Endothelial cell of umbilical vein (primary cell): Measurements from ENCODE around the gene MAGI1. TPM values are rescaled to one million over a fixed set of nuclear protein-coding genes. Genes with fewer than 3 reads are reported as not detected.

Source experiments
- BruUV-seq: library from RNA; stranded (reverse); fragments of 400-500 nt; replicated peaks from 2 replicates; lab custom pipeline; 2021; lab: Mats Ljungman, UMichigan
- CTCF ChIA-PET: fragments of 300-600, 350-600 bp; sonication (Branson Sonifier 250); formaldehyde crosslinking; loops from one replicate; lab custom pipeline; 2021; ENCODE audit warnings: antibody characterized with exemption, inconsistent platforms; lab: Charles Lee
- POLR2A ChIA-PET: fragments of 300-600, 350-600 bp; sonication (Branson Sonifier 250); formaldehyde crosslinking; loops from one replicate; lab custom pipeline; 2021; ENCODE audit warnings: antibody characterized with exemption, inconsistent platforms; lab: Charles Lee
- DNase-seq: peaks from one replicate; pipeline ENCODE4 v3.0.0-alpha.2; 2011; ENCODE audit warnings: low read depth, low spot score
- FAIRE-seq: peaks from 2 replicates; lab custom pipeline; 2011; peaks lifted over from hg19 to GRCh38; lab: Jason Lieb, UNC
- H2AFZ ChIP-seq: 2 replicates; pipeline ENCODE4 v1.6.0; 2012; ENCODE audit warnings: low read depth, low read length, control low read depth, inconsistent platforms
- H3K27ac ChIP-seq: 2 replicates; pipeline ENCODE4 v1.5.1; 2011; ENCODE audit warnings: low read depth, mild to moderate bottlenecking, control low read depth, low read length, moderate library complexity; ENCODE audit not compliant: insufficient read depth
- H3K27me3 ChIP-seq, 2 experiments: 2 replicates each; pipeline versions ENCODE4 v1.6.0 to v1.6.1; 2011; ENCODE audit warnings: low read length in 2 of 2, mixed read lengths in 1 of 2; ENCODE audit not compliant: control insufficient read depth in 2 of 2, insufficient read depth in 2 of 2
- H3K36me3 ChIP-seq, 2 experiments: 2 replicates in 1 of 2; 3 replicates in 1 of 2; pipeline ENCODE4 v1.5.1; 2011; ENCODE audit warnings: low read length in 2 of 2, mild to moderate bottlenecking in 1 of 2, moderate library complexity in 1 of 2; ENCODE audit not compliant: control insufficient read depth in 2 of 2, insufficient read depth in 2 of 2; ENCODE audit errors: extremely low read depth in 1 of 2
- H3K4me1 ChIP-seq: 3 replicates; pipeline ENCODE4 v1.5.1; 2011; ENCODE audit warnings: mild to moderate bottlenecking, low read length; ENCODE audit not compliant: control insufficient read depth, insufficient read depth; ENCODE audit errors: extremely low read depth
- H3K4me2 ChIP-seq: 2 replicates; pipeline ENCODE4 v1.6.1; 2011; ENCODE audit warnings: low read length, control low read depth, mixed read lengths; ENCODE audit not compliant: insufficient read depth
- H3K4me3 ChIP-seq, 3 experiments: fragments of 200-600 bp in 1 of 3; sonication (generic), shearing (Covaris generic) in 1 of 3; replicated peaks in 1 of 3; 2 replicates each; pipeline ENCODE4 v1.5.1; 2011 to 2016; ENCODE audit warnings: control low read depth in 3 of 3, low read length in 3 of 3, mild to moderate bottlenecking in 2 of 3, inconsistent platforms in 1 of 3, low read depth in 1 of 3, moderate library complexity in 1 of 3; ENCODE audit not compliant: insufficient read depth in 1 of 3
- H3K79me2 ChIP-seq: 2 replicates; pipeline ENCODE4 v1.6.0; 2012; ENCODE audit warnings: low read length, inconsistent platforms; ENCODE audit not compliant: control insufficient read depth, insufficient read depth
- H3K9ac ChIP-seq: replicated peaks from 2 replicates; pipeline ENCODE3; 2011; ENCODE audit warnings: low read length, control low read depth; ENCODE audit not compliant: insufficient read depth; ENCODE audit errors: extremely low read depth
- H3K9me1 ChIP-seq: replicated peaks from 3 replicates; pipeline ENCODE4 v1.6.0; 2011; ENCODE audit warnings: mild to moderate bottlenecking, low read length; ENCODE audit not compliant: control insufficient read depth, insufficient read depth; ENCODE audit errors: extremely low read depth
- H3K9me3 ChIP-seq: replicated peaks from 2 replicates; pipeline ENCODE4 v1.5.1; 2012; ENCODE audit warnings: low read length, inconsistent platforms; ENCODE audit not compliant: control insufficient read depth, insufficient read depth
- H4K20me1 ChIP-seq: replicated peaks from 2 replicates; pipeline ENCODE3; 2011; ENCODE audit warnings: mild to moderate bottlenecking, low read length; ENCODE audit not compliant: control insufficient read depth, insufficient read depth; ENCODE audit errors: extremely low read depth
- CTCF ChIP-seq, 2 donors: IDR thresholded peaks; 1 replicate in 1 of 2; 2 replicates in 1 of 2; pipeline ENCODE4 v1.5.1; 2011; ENCODE audit warnings: low read length in 2 of 2, mild to moderate bottlenecking in 2 of 2, moderate library complexity in 2 of 2, control low read depth in 1 of 2, inconsistent platforms in 1 of 2, low read depth in 1 of 2; ENCODE audit not compliant: insufficient read depth in 1 of 2; ENCODE audit errors: extremely low read depth in 1 of 2
- EZH2 ChIP-seq: IDR thresholded peaks from 2 replicates; pipeline ENCODE4 v1.6.1; 2012; ENCODE audit warnings: borderline replicate concordance, low read depth, mild to moderate bottlenecking, moderate library complexity, low read length, inconsistent platforms; ENCODE audit not compliant: severe bottlenecking
- FOS ChIP-seq: IDR thresholded peaks from 2 replicates; pipeline ENCODE4 v1.6.1; 2011; ENCODE audit warnings: mild to moderate bottlenecking, low read length, moderate library complexity, borderline replicate concordance; ENCODE audit not compliant: insufficient read depth
- GATA2 ChIP-seq: IDR thresholded peaks from 2 replicates; pipeline ENCODE4 v1.7.0; 2011; ENCODE audit warnings: low read depth, mild to moderate bottlenecking, moderate library complexity, mixed read lengths, low read length; ENCODE audit not compliant: insufficient read length, insufficient read depth
- JUN ChIP-seq: IDR thresholded peaks from 2 replicates; pipeline ENCODE4 v1.6.1; 2011; ENCODE audit warnings: borderline replicate concordance, low read depth; ENCODE audit not compliant: insufficient read length, insufficient read depth
- MAX ChIP-seq: IDR thresholded peaks from 2 replicates; pipeline ENCODE4 v1.6.1; 2011; ENCODE audit not compliant: insufficient read depth, insufficient read length
- MYC ChIP-seq: IDR thresholded peaks from one replicate; pipeline ENCODE4 v1.6.1; 2011; ENCODE audit warnings: mild to moderate bottlenecking, low read depth, low read length
- POLR2A ChIP-seq: IDR thresholded peaks from 2 replicates; pipeline ENCODE4 v1.6.1; 2012; ENCODE audit warnings: low read depth, mild to moderate bottlenecking, control low read depth, low read length
- POLR2AphosphoS5 ChIP-seq: IDR thresholded peaks from 2 replicates; pipeline ENCODE4 v1.6.1; 2012; ENCODE audit warnings: low read depth, mild to moderate bottlenecking, control low read depth, low read length, moderate library complexity; ENCODE audit not compliant: insufficient read depth
- dilution Hi-C: fragments of 300-500 bp; cut with MboI; formaldehyde crosslinking; loops from one replicate; pipeline ENCODE4 v1.15.0; 2019; ENCODE audit warnings: low sequenced_read_pairs; ENCODE audit not compliant: extremely low pct_ligation_motif_present
- intact Hi-C: fragments of 100-400 bp; cut with micrococcal nuclease; formaldehyde crosslinking; loops from one replicate; pipeline ENCODE4 v1.10.0; 2022
- polyA plus RNA-seq, 4 experiments: library from polyadenylated mRNA; depleted of rRNA in 3 of 4; stranded (reverse) in 3 of 4; unstranded in 1 of 4; fragments of >200 nt; gene quantifications; 2 replicates each; pipeline versions ENCODE4 v1.2.1 to v1.2.3, GENCODE V29; 2011 to 2012; ENCODE audit warnings: missing spikeins in 1 of 4
- total RNA-seq: library from RNA; stranded (reverse); gene quantifications from 2 replicates; pipeline ENCODE4 v1.2.3, GENCODE V29; 2021

Gene MAGI1
- total and polyA plus RNA-seq, 2 donors (not counting 3 experiments of a cell fraction or from before 2014, with no cell fraction given): 10.1 to 47.9 TPM

- Histone ChIP-seq H3K27me3 (no peaks in the 10 kb centered on the region), H3K9ac (no peak overlapping the region), H3K36me3 (no peaks in the 10 kb centered on the region), H3K9me3 (no peaks in the 10 kb centered on the region), H3K4me3 (no peak overlapping the region), H3K79me2 (no peaks in the 10 kb centered on the region), H3K4me1 (no peaks in the 10 kb centered on the region), H3K27ac (no peak overlapping the region), H4K20me1 (no peaks in the 10 kb centered on the region), H3K9me1 (no peaks in the 10 kb centered on the region), H2AFZ (no peak overlapping the region), H3K4me2 (no peak overlapping the region)
- ChIA-PET POLR2A (no interaction called here), CTCF (interaction anchor here (1.1 to 1.5 kb wide), 3 partner anchors 14 to 277 kb away, joined by 3 to 6 read pairs (median 5); no protein-coding TSS in a partner anchor)
- FAIRE-seq (no peak), DNase-seq (no peak)
- dilution Hi-C loops: no loop called here
- intact Hi-C loops: no loop called here
- TF ChIP-seq MAX (no peak), JUN (no peak), GATA2 (no peak), POLR2A (no peak), POLR2AphosphoS5 (no peak), CTCF (IDR thresholded peaks at IDR 0.05; ENCODE audit: extremely low read depth in 1 of 2, insufficient read depth in 1 of 2, low read depth in 1 of 2, low read length in 2 of 2) (no peak), EZH2 (no peak), MYC (no peak), FOS (no peak)
- no TSS peak for BruUV-seq
These were observed 322.5 kb downstream of the MAGI1 start for GRCh38 chr3:65716071-65716751.
